HepG2 (cell line): ENCODE results near the gene FAM228B. TPM values are rescaled to one million over a fixed set of nuclear protein-coding genes. Genes with fewer than 3 reads are reported as not detected.

ENCODE experiments used
- DRAP1 ChIP-seq: IDR thresholded peaks from 2 replicates; pipeline ENCODE4 v1.6.1; 2016; ENCODE audit warnings: missing genetic modification reagents, missing compliant biosample characterization
- FOXK2 ChIP-seq: fragments of 450-650 bp; IDR thresholded peaks from 2 replicates; pipeline ENCODE4 v1.6.1; 2016
- JUN ChIP-seq: sonication (generic); formaldehyde crosslinking; IDR thresholded peaks from 2 replicates; pipeline ENCODE4 v1.4.0; 2020; ENCODE audit warnings: mild to moderate bottlenecking, missing genetic modification reagents
- KAT2B ChIP-seq: fragments of 150-350 bp; IDR thresholded peaks from 2 replicates; pipeline ENCODE4 v1.6.1; 2014; ENCODE audit warnings: low read depth, low read length, borderline replicate concordance
- MED8 ChIP-seq: sonication (generic); formaldehyde crosslinking; IDR thresholded peaks from 2 replicates; pipeline ENCODE4 v1.8.1; 2023; ENCODE audit warnings: mild to moderate bottlenecking, missing genetic modification reagents; ENCODE audit not compliant: insufficient replicate concordance
- NR2F6 ChIP-seq, 2 experiments: IDR thresholded peaks; 2 replicates each; pipeline ENCODE4 v1.6.1; 2016; ENCODE audit warnings: antibody characterized with exemption in 1 of 2, mild to moderate bottlenecking in 1 of 2
- STAT6 ChIP-seq: sonication (generic); formaldehyde crosslinking; IDR thresholded peaks from 2 replicates; pipeline ENCODE4 v1.4.0; 2020; ENCODE audit warnings: missing genetic modification reagents, mild to moderate bottlenecking, borderline replicate concordance
- SYNCRIP ChIP-seq: fragments of 200-400 bp; formaldehyde crosslinking; IDR thresholded peaks from 2 replicates; pipeline ENCODE4 v1.6.1; 2018; ENCODE audit warnings: mild to moderate bottlenecking, low read depth, low read length; ENCODE audit not compliant: insufficient read depth
- TBX2 ChIP-seq: sonication (generic); formaldehyde crosslinking; IDR thresholded peaks from 2 replicates; pipeline ENCODE4 v1.5.0; 2020; ENCODE audit warnings: missing genetic modification reagents, mild to moderate bottlenecking, borderline replicate concordance
- ZBTB21 ChIP-seq: sonication (generic); formaldehyde crosslinking; IDR thresholded peaks from 2 replicates; pipeline ENCODE4 v1.4.0; 2020; ENCODE audit warnings: missing genetic modification reagents
- ZGPAT ChIP-seq: IDR thresholded peaks from 2 replicates; pipeline ENCODE4 v1.6.1; 2016; ENCODE audit warnings: mild to moderate bottlenecking
- ZNF552 ChIP-seq: sonication (generic); formaldehyde crosslinking; IDR thresholded peaks from 2 replicates; pipeline ENCODE4 v1.9.0; 2022; ENCODE audit warnings: missing genetic modification reagents, mild to moderate bottlenecking, borderline replicate concordance
- ZNF709 ChIP-seq: sonication (generic); formaldehyde crosslinking; IDR thresholded peaks from 2 replicates; pipeline ENCODE4 v1.5.0; 2020; ENCODE audit warnings: mild to moderate bottlenecking, missing genetic modification reagents
- ZNF850 ChIP-seq: sonication (generic); formaldehyde crosslinking; conservative IDR thresholded peaks from 2 replicates; pipeline ENCODE4 v1.9.0; 2021; ENCODE audit warnings: mild to moderate bottlenecking, missing genetic modification reagents
- polyA plus RNA-seq, 8 experiments: library from polyadenylated mRNA; depleted of rRNA in 3 of 8; stranded (reverse) in 7 of 8; unstranded in 1 of 8; fragments of >200 nt; fragmentation: Illumina TruSeq in 4 of 8; extraction: Trizol in 4 of 8; gene quantifications; 2 replicates each; pipeline versions ENCODE4 v1.2.1 to v1.2.3, GENCODE V29; 2011 to 2016; ENCODE audit warnings: low read depth in 4 of 8, missing spikeins in 1 of 8, mixed read lengths in 1 of 8; ENCODE audit not compliant: insufficient read depth in 1 of 8
- total RNA-seq, 5 experiments: library from RNA; depleted of rRNA; stranded (reverse); fragments of >200 nt; fragmentation: Illumina TruSeq; extraction: Trizol; gene quantifications; 2 replicates each; pipeline ENCODE4 v1.2.3, GENCODE V29; 2016; ENCODE audit warnings: low read depth in 1 of 5
- TF ChIP-seq, protein P1 (sequence below): IDR thresholded peaks from 2 replicates; pipeline ENCODE4 v1.6.1; 2016
- TF ChIP-seq, protein P2 (sequence below): IDR thresholded peaks from 2 replicates; pipeline ENCODE4 v1.6.1; 2018; ENCODE audit warnings: missing genetic modification reagents
- TF ChIP-seq, protein P3 (sequence below): IDR thresholded peaks from 2 replicates; pipeline ENCODE4 v1.6.1; 2016; ENCODE audit warnings: low read depth, control low read depth

Gene FAM228B
- total and polyA plus RNA-seq, 2 of the 13 experiments (the other 11 are each of a cell fraction or from before 2014, with no cell fraction given): 0.79 to 1.1 TPM

DNA sequence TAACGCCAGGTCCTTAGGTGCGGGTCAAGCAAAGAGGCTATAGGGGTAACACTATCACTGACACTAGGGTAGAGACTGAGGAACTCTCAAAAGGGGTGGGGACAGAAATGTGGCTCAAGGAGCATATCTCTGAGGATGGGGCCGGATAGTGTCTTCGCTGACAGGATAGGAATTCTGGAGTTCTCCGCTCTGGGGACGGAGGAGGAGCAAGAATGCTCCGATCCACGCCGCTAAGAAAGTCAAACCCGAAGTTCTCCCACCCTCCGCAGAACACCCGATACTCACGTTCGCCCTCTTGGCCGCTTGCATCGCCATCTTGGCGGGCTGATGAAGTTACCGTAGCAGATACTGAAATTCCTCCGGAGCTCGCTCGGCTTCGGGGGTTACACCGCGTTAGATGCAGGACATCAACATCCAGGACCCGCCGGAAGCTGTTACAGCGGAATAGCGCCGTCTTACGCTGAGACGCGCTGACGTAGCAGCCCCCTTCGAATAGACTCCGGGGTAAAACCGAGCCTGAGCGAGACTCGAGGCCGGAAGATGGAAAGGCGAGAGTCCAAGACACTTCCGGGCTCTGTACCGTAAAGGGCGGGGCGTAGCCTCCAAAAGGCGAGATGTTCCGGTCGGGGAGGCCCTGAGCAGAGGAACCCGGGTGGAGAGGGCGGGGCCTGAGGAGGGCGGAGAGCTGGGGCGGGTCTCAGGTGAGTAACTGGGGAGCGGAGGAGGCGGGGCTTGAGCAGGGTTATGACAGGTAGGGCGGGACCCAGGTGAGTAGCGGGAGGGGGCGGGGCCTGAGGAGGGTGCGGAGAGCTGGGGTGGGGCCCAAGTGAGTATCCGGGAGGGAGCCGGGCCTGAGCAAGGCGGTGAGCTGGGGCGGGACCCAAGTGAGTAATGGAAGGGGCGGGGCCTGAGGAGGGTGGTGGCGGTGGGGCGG is 47.1 kb upstream of the FAM228B start, which contains the start of gene SF3B6 (continued):
- TF ChIP-seq, protein P1, sequence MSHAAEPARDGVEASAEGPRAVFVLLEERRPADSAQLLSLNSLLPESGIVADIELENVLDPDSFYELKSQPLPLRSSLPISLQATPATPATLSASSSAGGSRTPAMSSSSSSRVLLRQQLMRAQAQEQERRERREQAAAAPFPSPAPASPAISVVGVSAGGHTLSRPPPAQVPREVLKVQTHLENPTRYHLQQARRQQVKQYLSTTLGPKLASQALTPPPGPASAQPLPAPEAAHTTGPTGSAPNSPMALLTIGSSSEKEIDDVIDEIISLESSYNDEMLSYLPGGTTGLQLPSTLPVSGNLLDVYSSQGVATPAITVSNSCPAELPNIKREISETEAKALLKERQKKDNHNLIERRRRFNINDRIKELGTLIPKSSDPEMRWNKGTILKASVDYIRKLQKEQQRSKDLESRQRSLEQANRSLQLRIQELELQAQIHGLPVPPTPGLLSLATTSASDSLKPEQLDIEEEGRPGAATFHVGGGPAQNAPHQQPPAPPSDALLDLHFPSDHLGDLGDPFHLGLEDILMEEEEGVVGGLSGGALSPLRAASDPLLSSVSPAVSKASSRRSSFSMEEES: peak; percentile 86
- TF ChIP-seq STAT6 (CRISPR knock-in tag) (peak; percentile 97; the same call in 1 of the 2 replicates), MED8 (CRISPR knock-in tag) (peak; percentile 88), ZNF552 (peak; percentile 28; the same call in 1 of the 2 replicates), KAT2B (no peak; the same call in 1 of the 2 replicates), TBX2 (CRISPR knock-in tag) (peak; percentile 91), FOXK2 (peak; percentile 95), ZNF850 (CRISPR knock-in tag) (no peak), ZNF709 (peak; percentile 52; the same call in 1 of the 2 replicates), ZGPAT (peak; percentile 98), ZBTB21 (CRISPR knock-in tag) (peak; percentile 79), SYNCRIP (no peak), JUN (CRISPR knock-in tag) (peak; percentile 79), DRAP1 (CRISPR knock-in tag) (peak; percentile 86), NR2F6 (IDR thresholded peaks at IDR 0.05) (peak; percentile 41; the same call in 1 of the 2 replicates), NR2F6 (CRISPR knock-in tag; IDR thresholded peaks at IDR 0.05) (peak; percentile 74; the same call in 1 of the 2 replicates)
- TF ChIP-seq, protein P2, sequence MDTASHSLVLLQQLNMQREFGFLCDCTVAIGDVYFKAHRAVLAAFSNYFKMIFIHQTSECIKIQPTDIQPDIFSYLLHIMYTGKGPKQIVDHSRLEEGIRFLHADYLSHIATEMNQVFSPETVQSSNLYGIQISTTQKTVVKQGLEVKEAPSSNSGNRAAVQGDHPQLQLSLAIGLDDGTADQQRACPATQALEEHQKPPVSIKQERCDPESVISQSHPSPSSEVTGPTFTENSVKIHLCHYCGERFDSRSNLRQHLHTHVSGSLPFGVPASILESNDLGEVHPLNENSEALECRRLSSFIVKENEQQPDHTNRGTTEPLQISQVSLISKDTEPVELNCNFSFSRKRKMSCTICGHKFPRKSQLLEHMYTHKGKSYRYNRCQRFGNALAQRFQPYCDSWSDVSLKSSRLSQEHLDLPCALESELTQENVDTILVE (CRISPR knock-in tag): peak; percentile 100
- TF ChIP-seq, protein P3, sequence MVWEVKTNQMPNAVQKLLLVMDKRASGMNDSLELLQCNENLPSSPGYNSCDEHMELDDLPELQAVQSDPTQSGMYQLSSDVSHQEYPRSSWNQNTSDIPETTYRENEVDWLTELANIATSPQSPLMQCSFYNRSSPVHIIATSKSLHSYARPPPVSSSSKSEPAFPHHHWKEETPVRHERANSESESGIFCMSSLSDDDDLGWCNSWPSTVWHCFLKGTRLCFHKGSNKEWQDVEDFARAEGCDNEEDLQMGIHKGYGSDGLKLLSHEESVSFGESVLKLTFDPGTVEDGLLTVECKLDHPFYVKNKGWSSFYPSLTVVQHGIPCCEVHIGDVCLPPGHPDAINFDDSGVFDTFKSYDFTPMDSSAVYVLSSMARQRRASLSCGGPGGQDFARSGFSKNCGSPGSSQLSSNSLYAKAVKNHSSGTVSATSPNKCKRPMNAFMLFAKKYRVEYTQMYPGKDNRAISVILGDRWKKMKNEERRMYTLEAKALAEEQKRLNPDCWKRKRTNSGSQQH (CRISPR knock-in tag): peak; percentile 97
